A375 (cell line): Measurements from ENCODE around the gene FBXL17. TPM values are rescaled to one million over a fixed set of nuclear protein-coding genes. Genes with fewer than 3 reads are reported as not detected.

Source experiments
- small RNA-seq: library from RNA; depleted of rRNA; stranded (forward); fragments of <200 nt; gene quantifications from one replicate; pipeline ENCODE3, GENCODE V24; 2014
- total RNA-seq: library from RNA; depleted of rRNA; stranded (reverse); fragments of >200 nt; shearing (Covaris generic); gene quantifications from 2 replicates; pipeline ENCODE4 v1.2.3, GENCODE V29; 2014; rRNA removed

Gene FBXL17
- 10.1 and 11.6 TPM in 2 replicates for total RNA-seq

DNA sequence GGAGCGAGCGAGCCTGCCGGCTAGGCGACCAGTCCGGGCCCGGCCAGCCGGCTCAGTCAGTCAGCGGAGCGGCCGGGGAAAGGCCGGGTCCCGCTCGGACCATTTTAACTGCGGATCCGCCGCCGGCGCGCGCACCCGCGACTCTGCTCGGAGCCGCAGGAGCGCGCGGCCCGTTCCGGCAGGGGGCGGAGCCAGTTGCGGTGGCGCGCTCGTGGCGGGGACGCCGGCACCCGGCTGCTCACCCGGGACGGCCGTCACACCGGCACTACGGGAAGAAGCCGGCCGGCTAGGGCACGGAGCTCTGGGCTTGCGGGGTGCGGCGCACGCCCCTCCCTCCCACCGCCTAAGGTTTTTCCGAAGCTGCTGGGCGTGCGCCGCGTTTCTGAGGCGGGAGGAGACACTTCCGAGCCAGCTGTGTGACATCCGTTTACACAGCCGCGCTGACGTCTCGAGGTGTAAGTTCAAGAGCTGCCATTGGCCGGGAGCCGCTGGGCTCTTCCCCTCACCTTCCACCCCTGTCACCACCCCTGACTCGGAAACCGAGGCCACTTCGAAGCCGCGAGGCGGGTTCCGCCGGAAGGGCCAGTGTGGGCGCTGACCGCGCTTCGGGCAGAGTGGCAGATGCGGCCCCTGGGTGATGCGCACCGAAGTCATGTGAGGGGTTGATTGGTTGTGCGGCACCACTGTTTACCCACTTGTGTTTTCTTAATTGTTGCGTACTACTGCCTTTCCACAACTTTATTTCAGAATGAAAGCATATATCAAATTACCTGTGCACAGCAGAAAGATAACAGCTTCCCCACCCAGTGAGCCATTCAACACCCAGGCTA is at the start of gene FBXL17:
TSS of gene FBXL17 (minus strand) at position 145 of the 830 bp plus-strand sequence.

Small RNA genes lying within 50 kb of the gene (small RNA-seq; reads per million reads assigned to genes)
- not detected for gene RN7SKP122
